ENCODE results near the gene SLCO2A1.

Gene SLCO2A1

GRCh38 chr3:134020135-134020680 lies 9.5 kb downstream of the SLCO2A1 start:
- no peak overlapping the region for H3K4me3 ChIP-seq
- no peak for TF ChIP-seq EZH2 (IDR thresholded peaks at IDR 0.05)
- TF ChIP-seq FOXP2 (optimal IDR thresholded peaks at IDR 0.05; ENCODE audit: control extremely low read depth, extremely low read length, insufficient read depth) = no peak
- no peak for TF ChIP-seq POLR2AphosphoS5 (IDR thresholded peaks at IDR 0.05; ENCODE audit: borderline replicate concordance, low read depth, low read length)
- DNase-seq (ENCODE audit: low read depth, low spot score) = no peak
- no peak overlapping the region for H3K9ac ChIP-seq (ENCODE audit: insufficient read length)
- no peaks in the 10 kb centered on the region for H3K9me3 ChIP-seq (ENCODE audit: low read depth, low read length)
- H3K27ac ChIP-seq = no peak overlapping the region
- H3K36me3 ChIP-seq (ENCODE audit: insufficient read depth, low read length) = no peaks in the 10 kb centered on the region

- Histone ChIP-seq H3K9ac (ENCODE audit: insufficient read length) (no peak overlapping the region), H3K36me3 (ENCODE audit: insufficient read depth, low read length) (no peaks in the 10 kb centered on the region), H3K27ac (no peak overlapping the region), H3K9me3 (ENCODE audit: low read depth, low read length) (no peaks in the 10 kb centered on the region), H3K4me3 (no peak overlapping the region)
- TF ChIP-seq FOXP2 (optimal IDR thresholded peaks at IDR 0.05; ENCODE audit: control extremely low read depth, extremely low read length, insufficient read depth) (no peak), EZH2 (IDR thresholded peaks at IDR 0.05) (no peak)
- no peak for DNase-seq (ENCODE audit: low read depth, low spot score)
These were observed 10.9 kb downstream of the SLCO2A1 start for GRCh38 chr3:134018850-134019249.

DNA sequence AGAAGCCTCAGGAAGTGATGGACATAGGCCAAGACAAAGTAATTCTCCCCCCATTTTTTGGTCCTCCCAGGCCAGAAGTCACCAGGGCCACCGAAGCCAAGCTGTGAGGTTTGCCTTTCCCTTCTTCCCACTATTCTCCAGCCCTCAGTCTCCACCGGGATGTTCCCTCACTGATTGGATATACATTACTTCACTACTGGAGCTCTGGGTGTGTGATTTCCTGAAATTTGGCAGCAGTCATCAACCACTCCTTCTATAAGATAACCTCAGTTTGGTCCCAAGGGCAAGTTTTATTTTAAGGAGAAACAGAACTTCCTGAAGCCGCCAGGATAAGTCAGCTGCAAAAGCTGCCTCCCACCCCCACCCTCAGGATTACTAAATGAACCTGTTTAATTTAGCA lies 11.3 kb downstream of the SLCO2A1 start:
- DNase-seq (ENCODE audit: low read depth, low spot score) = no peak
- Histone ChIP-seq H3K4me3 (no peak overlapping the region), H3K9ac (ENCODE audit: insufficient read length) (no peak overlapping the region), H3K9me3 (ENCODE audit: low read depth, low read length) (no peaks in the 10 kb centered on the region), H3K36me3 (ENCODE audit: insufficient read depth, low read length) (no peaks in the 10 kb centered on the region), H3K27ac (no peak overlapping the region)
- TF ChIP-seq FOXP2 (optimal IDR thresholded peaks at IDR 0.05; ENCODE audit: control extremely low read depth, extremely low read length, insufficient read depth) = no peak
- TF ChIP-seq EZH2 (IDR thresholded peaks at IDR 0.05) = no peak
- no peak for TF ChIP-seq POLR2AphosphoS5 (IDR thresholded peaks at IDR 0.05; ENCODE audit: borderline replicate concordance, low read depth, low read length)

DNA sequence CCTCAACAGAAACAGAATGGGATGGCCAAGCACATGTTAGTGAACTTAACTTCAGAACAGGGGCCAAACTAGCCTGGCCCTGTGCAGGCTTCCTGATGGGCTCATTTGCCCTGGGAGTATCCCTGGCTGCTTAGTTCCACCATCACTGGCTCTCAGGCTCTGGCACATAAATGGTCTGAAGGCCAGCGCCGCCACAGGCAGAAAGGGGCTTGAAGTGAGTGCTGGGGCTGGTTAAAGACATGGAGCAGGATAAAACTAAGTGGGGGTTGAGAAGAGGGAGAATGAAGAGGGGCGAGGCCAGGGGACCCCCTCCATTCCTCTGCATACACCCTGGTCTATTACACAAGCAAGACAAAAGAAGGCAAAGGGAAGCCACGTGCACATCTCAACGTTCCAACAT lies 12.2 kb downstream of the SLCO2A1 start:
- TF ChIP-seq EZH2 (IDR thresholded peaks at IDR 0.05) (no peak), FOXP2 (optimal IDR thresholded peaks at IDR 0.05; ENCODE audit: control extremely low read depth, extremely low read length, insufficient read depth) (no peak), POLR2AphosphoS5 (IDR thresholded peaks at IDR 0.05; ENCODE audit: borderline replicate concordance, low read depth, low read length) (no peak)
- no peak for DNase-seq (ENCODE audit: low read depth, low spot score)
- Histone ChIP-seq H3K9me3 (ENCODE audit: low read depth, low read length) (no peaks in the 10 kb centered on the region), H3K9ac (ENCODE audit: insufficient read length) (no peak overlapping the region), H3K27ac (no peak overlapping the region), H3K4me3 (no peak overlapping the region), H3K36me3 (ENCODE audit: insufficient read depth, low read length) (no peaks in the 10 kb centered on the region)

DNA sequence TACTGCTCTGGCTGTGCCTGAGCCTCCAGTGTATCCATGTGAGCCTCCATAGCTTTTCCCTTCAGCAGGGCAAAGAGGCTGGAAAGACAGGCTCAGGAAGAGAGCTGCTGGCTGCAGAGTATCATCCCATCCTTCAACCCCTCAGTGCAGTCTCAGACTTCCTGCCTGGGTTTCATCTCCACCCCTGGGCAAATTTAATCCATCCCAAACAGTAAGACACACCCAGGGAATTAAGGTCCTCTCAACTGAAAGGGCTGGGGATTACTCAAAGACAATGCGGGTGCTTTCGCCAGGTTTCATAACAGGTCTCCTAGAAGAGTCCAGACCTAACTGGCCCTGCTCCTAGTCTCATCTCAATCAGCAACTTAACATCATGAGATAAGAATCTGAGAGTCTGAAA lies 15.5 kb downstream of the SLCO2A1 start:
- no peak for DNase-seq (ENCODE audit: low read depth, low spot score)
- H3K27ac ChIP-seq = no peak overlapping the region
- no peak overlapping the region for H3K9ac ChIP-seq (ENCODE audit: insufficient read length)
- TF ChIP-seq POLR2AphosphoS5 (IDR thresholded peaks at IDR 0.05; ENCODE audit: borderline replicate concordance, low read depth, low read length) (no peak), FOXP2 (optimal IDR thresholded peaks at IDR 0.05; ENCODE audit: control extremely low read depth, extremely low read length, insufficient read depth) (no peak), EZH2 (IDR thresholded peaks at IDR 0.05) (no peak)
- H3K9me3 ChIP-seq (ENCODE audit: low read depth, low read length) = no peaks in the 10 kb centered on the region
- no peaks in the 10 kb centered on the region for H3K36me3 ChIP-seq (ENCODE audit: insufficient read depth, low read length)
- no peak overlapping the region for H3K4me3 ChIP-seq

DNA sequence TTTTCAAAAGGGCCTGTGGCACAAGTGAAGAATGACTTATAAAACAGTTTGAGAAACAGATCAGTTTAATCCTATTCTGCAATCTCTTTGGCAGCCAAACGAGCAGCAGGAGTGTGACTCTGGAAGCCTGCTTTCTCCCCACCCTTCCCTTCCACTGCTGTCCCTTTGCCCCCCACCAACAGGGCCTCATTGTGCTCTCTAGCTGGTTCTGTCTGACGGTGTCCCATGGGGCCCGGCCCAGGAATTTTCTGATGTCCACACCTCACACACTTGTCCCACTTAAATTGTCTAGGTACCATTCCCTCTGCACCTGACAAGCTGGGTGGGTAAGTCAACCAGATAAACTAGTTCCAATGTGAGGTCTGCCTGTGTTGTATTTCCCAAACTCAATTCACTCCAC lies 16.4 kb downstream of the SLCO2A1 start:
- TF ChIP-seq FOXP2 (optimal IDR thresholded peaks at IDR 0.05; ENCODE audit: control extremely low read depth, extremely low read length, insufficient read depth) = no peak
- no peak for TF ChIP-seq POLR2AphosphoS5 (IDR thresholded peaks at IDR 0.05; ENCODE audit: borderline replicate concordance, low read depth, low read length)
- no peak for TF ChIP-seq EZH2 (IDR thresholded peaks at IDR 0.05)
- Histone ChIP-seq H3K4me3 (no peak overlapping the region), H3K27ac (no peak overlapping the region), H3K9me3 (ENCODE audit: low read depth, low read length) (no peaks in the 10 kb centered on the region), H3K36me3 (ENCODE audit: insufficient read depth, low read length) (no peaks in the 10 kb centered on the region), H3K9ac (ENCODE audit: insufficient read length) (no peak overlapping the region)
- DNase-seq (ENCODE audit: low read depth, low spot score) = no peak

GRCh38 chr3:134009345-134010000 lies 20.3 kb downstream of the SLCO2A1 start:
- no peak overlapping the region for H3K27ac ChIP-seq
- no peak for TF ChIP-seq FOXP2 (optimal IDR thresholded peaks at IDR 0.05; ENCODE audit: control extremely low read depth, extremely low read length, insufficient read depth)
- no peak for TF ChIP-seq EZH2 (IDR thresholded peaks at IDR 0.05)
- TF ChIP-seq POLR2AphosphoS5 (IDR thresholded peaks at IDR 0.05; ENCODE audit: borderline replicate concordance, low read depth, low read length) = no peak
- H3K9ac ChIP-seq (ENCODE audit: insufficient read length) = no peak overlapping the region
- DNase-seq (ENCODE audit: low read depth, low spot score) = no peak
- H3K9me3 ChIP-seq (ENCODE audit: low read depth, low read length) = no peaks in the 10 kb centered on the region
- no peaks in the 10 kb centered on the region for H3K36me3 ChIP-seq (ENCODE audit: insufficient read depth, low read length)
- H3K4me3 ChIP-seq = no peak overlapping the region

DNA sequence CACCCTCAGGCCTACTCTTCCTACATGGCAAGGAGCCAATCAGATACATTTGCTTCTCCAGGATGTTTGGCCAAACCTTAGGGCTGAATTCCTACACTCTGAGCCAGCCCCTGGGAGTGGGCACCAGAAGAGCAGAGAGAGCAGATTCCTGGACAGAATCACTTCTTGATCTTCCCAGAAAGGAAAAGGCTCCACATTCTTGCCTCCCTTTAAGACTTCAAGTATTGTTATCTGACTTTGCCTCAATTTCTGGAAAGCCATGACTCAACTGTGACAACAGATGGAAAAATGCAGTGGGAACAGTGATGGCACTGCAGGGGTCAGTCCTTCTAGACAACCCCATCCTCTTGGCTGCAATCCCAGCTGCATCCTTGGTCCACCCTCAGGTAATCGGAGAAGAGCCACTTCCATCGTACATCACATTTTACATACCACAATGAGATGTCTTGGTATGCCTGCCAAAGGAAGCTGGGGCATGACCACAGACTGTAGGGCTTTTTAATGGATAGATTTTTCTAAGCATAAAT lies 21.0 kb downstream of the SLCO2A1 start:
- H3K36me3 ChIP-seq (ENCODE audit: insufficient read depth, low read length) = no peaks in the 10 kb centered on the region
- H3K27ac ChIP-seq = no peak overlapping the region
- H3K4me3 ChIP-seq = no peak overlapping the region
- no peak for DNase-seq (ENCODE audit: low read depth, low spot score)
- H3K9ac ChIP-seq (ENCODE audit: insufficient read length) = no peak overlapping the region
- H3K9me3 ChIP-seq (ENCODE audit: low read depth, low read length) = no peaks in the 10 kb centered on the region
- no peak for TF ChIP-seq FOXP2 (optimal IDR thresholded peaks at IDR 0.05; ENCODE audit: control extremely low read depth, extremely low read length, insufficient read depth)
- no peak for TF ChIP-seq POLR2AphosphoS5 (IDR thresholded peaks at IDR 0.05; ENCODE audit: borderline replicate concordance, low read depth, low read length)
- TF ChIP-seq EZH2 (IDR thresholded peaks at IDR 0.05) = no peak

Measured in SK-N-MC (cell line).